Bronchial epithelial cell (primary cell): Measurements from ENCODE around the gene DUSP10. TPM values are rescaled to one million over a fixed set of nuclear protein-coding genes. Genes with fewer than 3 reads are reported as not detected.

Experiments
- DNase-seq: peaks from one replicate; pipeline ENCODE4 v3.0.0-alpha.2; 2010; ENCODE audit warnings: low read depth
- FAIRE-seq: peaks from 2 replicates; lab custom pipeline; 2011; peaks lifted over from hg19 to GRCh38; lab: Jason Lieb, UNC
- H3K27me3 ChIP-seq: 2 replicates; pipeline ENCODE4 v1.5.1; 2011; ENCODE audit warnings: low read length; ENCODE audit not compliant: control insufficient read depth, insufficient read depth
- H3K36me3 ChIP-seq: 2 replicates; pipeline ENCODE4 v1.5.1; 2011; ENCODE audit warnings: low read length; ENCODE audit not compliant: control insufficient read depth, insufficient read depth
- H3K4me3 ChIP-seq: 2 replicates; pipeline ENCODE4 v1.5.1; 2011; ENCODE audit warnings: mild to moderate bottlenecking, low read depth, low read length, control low read depth
- CTCF ChIP-seq: IDR thresholded peaks from 2 replicates; pipeline ENCODE4 v1.5.1; 2011; ENCODE audit warnings: mild to moderate bottlenecking, moderate library complexity, low read length, control low read depth, inconsistent platforms; ENCODE audit not compliant: insufficient read depth, severe bottlenecking
- total RNA-seq: library from RNA; depleted of rRNA; stranded (reverse); fragments of >200 nt; gene quantifications from 2 replicates; pipeline ENCODE4 v1.2.1, GENCODE V29; 2014

Gene DUSP10
- total RNA-seq, 1 donor from 2014 or later: 36.6 TPM

GRCh38 chr1:221709854-221710253 is 32.0 kb downstream of the DUSP10 start:
- TF ChIP-seq CTCF: no peak
- Histone ChIP-seq H3K36me3 (peaks cover 6% of the 10 kb centered on the region), H3K4me3 (no peak overlapping the region), H3K27me3 (no peaks in the 10 kb centered on the region)
- FAIRE-seq (no peak), DNase-seq (no peak)

- FAIRE-seq: peak; percentile 77
- no peak for TF ChIP-seq CTCF
- Histone ChIP-seq H3K4me3 (no peak overlapping the region), H3K27me3 (no peaks in the 10 kb centered on the region), H3K36me3 (peaks cover 6% of the 10 kb centered on the region)
- DNase-seq: peak; percentile 75
Observed at GRCh38 chr1:221708987-221709386, 32.9 kb downstream of the DUSP10 start.

- FAIRE-seq: no peak
- Histone ChIP-seq H3K27me3 (no peaks in the 10 kb centered on the region), H3K4me3 (no peak overlapping the region), H3K36me3 (peaks cover 6% of the 10 kb centered on the region)
- DNase-seq: no peak
- TF ChIP-seq CTCF: no peak
Observed at GRCh38 chr1:221708076-221708571, 33.8 kb downstream of the DUSP10 start.

GRCh38 chr1:221706876-221707582 is 34.9 kb downstream of the DUSP10 start:
- TF ChIP-seq CTCF: no peak
- no peak for FAIRE-seq
- DNase-seq: no peak
- Histone ChIP-seq H3K36me3 (peaks cover 8% of the 10 kb centered on the region), H3K27me3 (no peaks in the 10 kb centered on the region), H3K4me3 (no peak overlapping the region)

GRCh38 chr1:221706191-221706590 is 35.7 kb downstream of the DUSP10 start:
- DNase-seq (no peak), FAIRE-seq (peak; percentile 73)
- TF ChIP-seq CTCF: no peak
- peaks cover 8% of the 10 kb centered on the region for H3K36me3 ChIP-seq
- no peak overlapping the region for H3K4me3 ChIP-seq
- no peaks in the 10 kb centered on the region for H3K27me3 ChIP-seq
